K562 (cell line): ENCODE data around the gene PPIL6. TPM values are rescaled to one million over a fixed set of nuclear protein-coding genes. Genes with fewer than 3 reads are reported as not detected.

ENCODE experiments used
- ATAC-seq: fragments of 200-7000 bp; cut with Tn5 transposase; 3 replicates; pipeline ENCODE4 v1.9.1; 2020; ENCODE audit warnings: moderate library complexity
- BruUV-seq: library from RNA; stranded (reverse); fragments of 400-500 nt; replicated peaks from 2 replicates; lab custom pipeline; 2021; lab: Mats Ljungman, UMichigan
- CTCF ChIA-PET: fragments of 300-600 bp; formaldehyde crosslinking; extraction: SDS; loops from one replicate; lab custom pipeline; 2021; ENCODE audit warnings: low intra/inter-chr PET ratio; lab: Yijun Ruan, JAX
- POLR2A ChIA-PET: fragments of 300-600, 350-650 bp; sonication (Branson Sonifier 250); formaldehyde crosslinking; extraction: SDS; loops from one replicate; lab custom pipeline; 2021; ENCODE audit warnings: antibody characterized with exemption, inconsistent platforms; lab: Yijun Ruan, JAX
- DNase-seq, 4 experiments: peaks; one replicate each; pipeline versions ENCODE4 v3.0.0 to v3.0.0-alpha.2; 2011 to 2018; ENCODE audit warnings: low spot score in 3 of 4, mixed read lengths in 3 of 4; ENCODE audit errors: extremely low read depth in 1 of 4
- FAIRE-seq: peaks from 2 replicates; lab custom pipeline; 2011; peaks lifted over from hg19 to GRCh38; lab: Jason Lieb, UNC
- H2AFZ ChIP-seq: 2 replicates; pipeline ENCODE4 v1.6.0; 2011; ENCODE audit warnings: low read depth, low read length, control low read depth, inconsistent platforms
- H3K27ac ChIP-seq: fragments of 200-600 bp; 3 replicates; pipeline ENCODE4 v1.8.0; 2011; ENCODE audit warnings: low read depth, mild to moderate bottlenecking, control low read depth, inconsistent platforms, low read length, moderate library complexity, mixed read lengths; ENCODE audit errors: extremely low read depth
- H3K27me3 ChIP-seq, 2 experiments: fragments of 300-600 bp in 1 of 2; 2 replicates in 1 of 2; 3 replicates in 1 of 2; pipeline versions ENCODE4 v1.6.0 to v1.8.0; 2011; ENCODE audit warnings: inconsistent platforms in 2 of 2, low read length in 2 of 2, mild to moderate bottlenecking in 1 of 2, mixed read lengths in 1 of 2, moderate library complexity in 1 of 2; ENCODE audit not compliant: control insufficient read depth in 2 of 2, insufficient read depth in 2 of 2
- H3K36me3 ChIP-seq: fragments of 300-600 bp; 3 replicates; pipeline ENCODE4 v1.8.0; 2011; ENCODE audit warnings: mild to moderate bottlenecking, low read length, inconsistent platforms; ENCODE audit not compliant: control insufficient read depth, insufficient read depth
- H3K4me1 ChIP-seq, 2 experiments: fragments of 200-600 bp in 1 of 2; replicated peaks in 1 of 2; 2 replicates in 1 of 2; 3 replicates in 1 of 2; pipeline versions ENCODE4 v1.5.1 to v1.8.0; 2011; ENCODE audit warnings: inconsistent platforms in 2 of 2, low read length in 2 of 2, mild to moderate bottlenecking in 1 of 2, mixed read lengths in 1 of 2, moderate library complexity in 1 of 2; ENCODE audit not compliant: control insufficient read depth in 2 of 2, insufficient read depth in 2 of 2
- H3K4me2 ChIP-seq: 2 replicates; pipeline ENCODE4 v1.6.1; 2011; ENCODE audit warnings: low read length, control low read depth, inconsistent platforms, mixed read lengths; ENCODE audit not compliant: insufficient read depth
- H3K4me3 ChIP-seq: fragments of 200-600 bp; sonication (generic), shearing (Covaris generic); 2 replicates; pipeline ENCODE4 v1.5.1; 2016; ENCODE audit warnings: control low read depth, inconsistent platforms
- H3K79me2 ChIP-seq: fragments of 200-600 bp; 3 replicates; pipeline ENCODE4 v1.8.0; 2011; ENCODE audit warnings: low read length, inconsistent platforms; ENCODE audit not compliant: control insufficient read depth, insufficient read depth
- H3K9ac ChIP-seq, 2 experiments: 2 replicates each; pipeline versions ENCODE4 v1.6.0 to v1.6.1; 2011; ENCODE audit warnings: low read depth in 2 of 2, low read length in 2 of 2, control low read depth in 1 of 2, inconsistent platforms in 1 of 2, mild to moderate bottlenecking in 1 of 2, mixed read lengths in 1 of 2; ENCODE audit not compliant: insufficient read depth in 1 of 2
- H3K9me1 ChIP-seq: one replicate; pipeline ENCODE4 v1.6.0; 2011; ENCODE audit warnings: inconsistent platforms, mild to moderate bottlenecking, low read length, moderate library complexity; ENCODE audit not compliant: control insufficient read depth, insufficient read depth
- H3K9me3 ChIP-seq: replicated peaks from 2 replicates; pipeline ENCODE4 v1.5.1; 2011; ENCODE audit warnings: low read depth, low read length, inconsistent platforms; ENCODE audit not compliant: control insufficient read depth, insufficient read depth
- H4K20me1 ChIP-seq: replicated peaks from 2 replicates; pipeline ENCODE4 v1.6.1; 2011; ENCODE audit warnings: low read length, inconsistent platforms, mixed read lengths; ENCODE audit not compliant: control insufficient read depth, insufficient read depth
- ARHGAP35 ChIP-seq: fragments of 450-650 bp; IDR thresholded peaks from 2 replicates; pipeline ENCODE4 v1.6.1; 2018; ENCODE audit not compliant: partially characterized antibody
- BACH1 ChIP-seq: fragments of 200-800 bp; sonication (Bioruptor generic); IDR thresholded peaks from 2 replicates; pipeline ENCODE4 v1.6.1; 2016; ENCODE audit warnings: missing genetic modification characterization, missing compliant biosample characterization
- BCL6 ChIP-seq: fragments of 250-450 bp; sonication (Bioruptor Pico); IDR thresholded peaks from 2 replicates; pipeline ENCODE4 v1.4.0; 2020
- CBX2 ChIP-seq: fragments of 200-600 bp; sonication (generic); IDR thresholded peaks from one replicate; pipeline ENCODE4 v1.6.1; 2012; ENCODE audit warnings: mild to moderate bottlenecking, low read length, inconsistent platforms; ENCODE audit not compliant: insufficient read depth, poor library complexity, severe bottlenecking
- HMGXB4 ChIP-seq: sonication (generic); formaldehyde crosslinking; IDR thresholded peaks from 2 replicates; pipeline ENCODE4 v1.8.1; 2023; ENCODE audit warnings: mild to moderate bottlenecking, missing genetic modification reagents
- KLF13 ChIP-seq: fragments of 450-650 bp; IDR thresholded peaks from 2 replicates; pipeline ENCODE4 v1.6.1; 2016; ENCODE audit warnings: missing genetic modification characterization, low read depth, mild to moderate bottlenecking, missing compliant biosample characterization, moderate library complexity, borderline replicate concordance
- PHF20 ChIP-seq: fragments of 450-650 bp; IDR thresholded peaks from 2 replicates; pipeline ENCODE4 v1.6.1; 2018; ENCODE audit not compliant: partially characterized antibody
- PML ChIP-seq: IDR thresholded peaks from 2 replicates; pipeline ENCODE4 v1.6.1; 2012; ENCODE audit warnings: low read length, inconsistent platforms
- PPARD ChIP-seq: fragments of 250-450 bp; sonication (Bioruptor Pico); IDR thresholded peaks from 2 replicates; pipeline ENCODE4 v1.8.0; 2022; ENCODE audit warnings: inconsistent platforms, mild to moderate bottlenecking, moderate library complexity
- RBM39 ChIP-seq: fragments of 200-400 bp; formaldehyde crosslinking; optimal IDR thresholded peaks from 2 replicates; pipeline ENCODE3; 2018; ENCODE audit warnings: low read depth, low read length
- TAF7 ChIP-seq: fragments of 450-650 bp; IDR thresholded peaks from 2 replicates; pipeline ENCODE4 v1.6.1; 2016; ENCODE audit warnings: missing genetic modification characterization, missing compliant biosample characterization
- ZNF764 ChIP-seq: fragments of 250-450 bp; sonication (Bioruptor Pico); IDR thresholded peaks from 2 replicates; pipeline ENCODE4 v1.4.0; 2020; ENCODE audit warnings: low read depth, mild to moderate bottlenecking, moderate library complexity
- WGBS: fragments of 100-300 bp; shearing (Covaris generic); methylation state at CpG from one replicate; pipeline ENCODE4 v1.1.6; 2016; ENCODE audit warnings: low coverage, mixed read lengths; ENCODE audit not compliant: insufficient coverage; ENCODE audit errors: missing lambda C conversion rate; 5-methylcytosine and 5-hydroxymethylcytosine counted together
- in situ Hi-C: fragments of 300-500 bp; cut with MboI; formaldehyde crosslinking; loops from 4 replicates; pipeline ENCODE4 v1.15.0; 2018; ENCODE audit warnings: inconsistent platforms, mixed read lengths
- intact Hi-C: fragments of 100-400 bp; cut with micrococcal nuclease; formaldehyde crosslinking; loops from 2 replicates; pipeline ENCODE4 v1.14.2; 2022
- polyA plus RNA-seq, 8 experiments: library from polyadenylated mRNA; depleted of rRNA in 4 of 8; stranded (reverse) in 5 of 8; unstranded in 3 of 8; fragments of >200 nt; fragmentation: Nextera tagmentation in 2 of 8; fragmentation: Illumina TruSeq in 1 of 8; extraction: Ambion mirVana in 2 of 8; extraction: Trizol in 1 of 8; gene quantifications; 2 replicates each; pipeline versions ENCODE4 v1.2.1 to v1.2.3, GENCODE V29; 2011 to 2014; ENCODE audit warnings: inconsistent platforms in 1 of 8, missing spikeins in 1 of 8
- total RNA-seq, 7 experiments: library from RNA; depleted of rRNA in 6 of 7; stranded (reverse); fragments of >200 nt in 6 of 7; fragmentation: Illumina TruSeq in 2 of 7; extraction: Trizol in 2 of 7; gene quantifications; 2 replicates each; pipeline versions ENCODE4 v1.2.1 to v1.2.3, GENCODE V29; 2011 to 2021; ENCODE audit warnings: low replicate concordance in 1 of 7
- TF ChIP-seq, protein P1 (sequence below): fragments of 450-650 bp; IDR thresholded peaks from 2 replicates; pipeline ENCODE4 v1.6.1; 2016; ENCODE audit warnings: antibody characterized with exemption
- TF ChIP-seq, protein P2 (sequence below): fragments of 450-650 bp; IDR thresholded peaks from 2 replicates; pipeline ENCODE4 v1.6.1; 2017; ENCODE audit warnings: antibody characterized with exemption, mild to moderate bottlenecking

The PPIL6 gene
- total and polyA plus RNA-seq, 9 of the 15 experiments (the other 6 are each of a cell fraction or from before 2014, with no cell fraction given), result 0.03 to 0.98 (median 0.41) TPM; not detected in 1

DNA sequence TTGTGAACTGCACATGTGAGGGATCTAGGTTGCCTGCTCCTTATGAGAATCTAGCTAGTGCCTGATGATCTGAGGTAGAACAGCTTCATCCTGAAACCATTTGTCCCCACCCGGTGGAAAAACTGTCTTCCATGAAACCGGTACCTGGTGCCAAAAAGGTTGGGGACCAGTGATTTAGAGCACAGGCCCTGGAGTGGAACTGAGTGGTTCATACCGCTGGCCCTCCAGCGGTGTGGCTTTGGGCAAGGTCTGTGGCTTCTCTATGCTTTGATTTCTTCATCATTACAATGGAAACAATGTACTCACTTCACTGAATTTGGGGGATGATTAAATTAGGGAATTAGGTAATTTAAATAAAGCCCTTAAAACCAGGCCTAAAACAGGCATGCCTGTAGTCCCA, 94.4 kb downstream of the PPIL6 start (continued):
- TF ChIP-seq, protein P1, sequence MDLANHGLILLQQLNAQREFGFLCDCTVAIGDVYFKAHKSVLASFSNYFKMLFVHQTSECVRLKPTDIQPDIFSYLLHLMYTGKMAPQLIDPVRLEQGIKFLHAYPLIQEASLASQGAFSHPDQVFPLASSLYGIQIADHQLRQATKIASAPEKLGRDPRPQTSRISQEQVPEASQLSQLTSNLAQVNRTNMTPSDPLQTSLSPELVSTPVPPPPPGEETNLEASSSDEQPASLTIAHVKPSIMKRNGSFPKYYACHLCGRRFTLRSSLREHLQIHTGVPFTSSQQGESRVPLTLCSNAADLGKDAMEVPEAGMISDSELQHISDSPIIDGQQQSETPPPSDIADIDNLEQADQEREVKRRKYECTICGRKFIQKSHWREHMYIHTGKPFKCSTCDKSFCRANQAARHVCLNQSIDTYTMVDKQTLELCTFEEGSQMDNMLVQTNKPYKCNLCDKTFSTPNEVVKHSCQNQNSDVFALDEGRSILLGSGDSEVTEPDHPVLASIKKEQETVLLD, result no peak
- TF ChIP-seq, protein P2, sequence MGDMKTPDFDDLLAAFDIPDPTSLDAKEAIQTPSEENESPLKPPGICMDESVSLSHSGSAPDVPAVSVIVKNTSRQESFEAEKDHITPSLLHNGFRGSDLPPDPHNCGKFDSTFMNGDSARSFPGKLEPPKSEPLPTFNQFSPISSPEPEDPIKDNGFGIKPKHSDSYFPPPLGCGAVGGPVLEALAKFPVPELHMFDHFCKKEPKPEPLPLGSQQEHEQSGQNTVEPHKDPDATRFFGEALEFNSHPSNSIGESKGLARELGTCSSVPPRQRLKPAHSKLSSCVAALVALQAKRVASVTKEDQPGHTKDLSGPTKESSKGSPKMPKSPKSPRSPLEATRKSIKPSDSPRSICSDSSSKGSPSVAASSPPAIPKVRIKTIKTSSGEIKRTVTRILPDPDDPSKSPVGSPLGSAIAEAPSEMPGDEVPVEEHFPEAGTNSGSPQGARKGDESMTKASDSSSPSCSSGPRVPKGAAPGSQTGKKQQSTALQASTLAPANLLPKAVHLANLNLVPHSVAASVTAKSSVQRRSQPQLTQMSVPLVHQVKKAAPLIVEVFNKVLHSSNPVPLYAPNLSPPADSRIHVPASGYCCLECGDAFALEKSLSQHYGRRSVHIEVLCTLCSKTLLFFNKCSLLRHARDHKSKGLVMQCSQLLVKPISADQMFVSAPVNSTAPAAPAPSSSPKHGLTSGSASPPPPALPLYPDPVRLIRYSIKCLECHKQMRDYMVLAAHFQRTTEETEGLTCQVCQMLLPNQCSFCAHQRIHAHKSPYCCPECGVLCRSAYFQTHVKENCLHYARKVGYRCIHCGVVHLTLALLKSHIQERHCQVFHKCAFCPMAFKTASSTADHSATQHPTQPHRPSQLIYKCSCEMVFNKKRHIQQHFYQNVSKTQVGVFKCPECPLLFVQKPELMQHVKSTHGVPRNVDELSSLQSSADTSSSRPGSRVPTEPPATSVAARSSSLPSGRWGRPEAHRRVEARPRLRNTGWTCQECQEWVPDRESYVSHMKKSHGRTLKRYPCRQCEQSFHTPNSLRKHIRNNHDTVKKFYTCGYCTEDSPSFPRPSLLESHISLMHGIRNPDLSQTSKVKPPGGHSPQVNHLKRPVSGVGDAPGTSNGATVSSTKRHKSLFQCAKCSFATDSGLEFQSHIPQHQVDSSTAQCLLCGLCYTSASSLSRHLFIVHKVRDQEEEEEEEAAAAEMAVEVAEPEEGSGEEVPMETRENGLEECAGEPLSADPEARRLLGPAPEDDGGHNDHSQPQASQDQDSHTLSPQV, result no peak

GRCh38 chr6:109344226-109344625, 96.2 kb downstream of the PPIL6 start:
- no peak overlapping the region for H3K4me2 ChIP-seq
- FAIRE-seq, result no peak
- TF ChIP-seq PHF20 (no peak), TAF7 (tag) (no peak), BACH1 (tag) (no peak), CBX2 (no peak), RBM39 (no peak), PML (no peak), ARHGAP35 (no peak), ZNF764 (CRISPR knock-in tag) (no peak), HMGXB4 (no peak), BCL6 (CRISPR knock-in tag) (no peak), KLF13 (no peak), PPARD (CRISPR knock-in tag) (no peak)
- TF ChIP-seq, all 486 proteins: peak for 0
- ATAC-seq, result no peak
- POLR2A ChIA-PET, result no interaction called here
- Histone ChIP-seq H2AFZ (no peak overlapping the region), H3K9me1 (no peaks in the 10 kb centered on the region), H3K27me3 (no peaks in the 10 kb centered on the region), H3K4me1 (peaks cover 34 to 50% of the 10 kb centered on the region in 2 experiments), H3K36me3 (no peaks in the 10 kb centered on the region), H4K20me1 (no peaks in the 10 kb centered on the region), H3K9ac (no peak overlapping the region), H3K9me3 (no peaks in the 10 kb centered on the region), H3K4me3 (no peak overlapping the region), H3K27ac (no peak overlapping the region), H3K79me2 (no peaks in the 10 kb centered on the region)
- no peak for DNase-seq
- in situ Hi-C loops, result no loop called here
- intact Hi-C loops, result no loop called here
- CTCF ChIA-PET, result no interaction called here
- BruUV-seq, result no TSS peak
- 71% methylated on average over 2 of the region's 2 CpGs for WGBS
